ENCODE measurements around the gene HINT2. TPM values are rescaled to one million over a fixed set of nuclear protein-coding genes. Genes with fewer than 3 reads are reported as not detected.

The HINT2 gene
- total and polyA plus RNA-seq, 7 donors: 36.5 to 64.7 (median 43.8) TPM

DNA sequence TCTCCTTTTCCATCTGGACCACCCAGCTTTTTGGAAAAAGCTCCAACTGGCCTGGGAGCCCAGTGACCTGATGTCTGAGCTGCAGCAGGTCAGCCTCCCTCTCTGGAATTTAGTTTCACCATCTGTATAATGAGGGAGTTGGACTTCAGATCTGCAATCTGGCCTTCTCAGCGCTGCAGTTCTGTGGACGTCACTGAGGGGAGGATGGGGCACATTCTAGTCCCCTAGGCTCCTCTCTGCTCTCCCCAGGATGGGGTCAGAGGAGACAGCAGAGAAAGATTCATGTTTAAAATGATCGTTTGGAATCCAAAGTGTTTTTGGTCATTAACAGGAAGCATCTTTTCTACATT, 45.1 kb upstream of the HINT2 start:
- H3K4me3 ChIP-seq: no peak overlapping the region
- WGBS, 3 donors: 14 to 30% (median 23%) methylated on average over 3 of the region's 3 CpGs
- ATAC-seq: peak in 1 of 4 donors; percentile 24
- H3K27me3 ChIP-seq (ENCODE audit: insufficient read depth in 3 of 3, low read length in 2 of 3): peaks cover 0 to 6% (median 3%) of the 10 kb centered on the region in 3 donors
- H3K27ac ChIP-seq: no peak overlapping the region
- no peaks in the 10 kb centered on the region for H3K4me1 ChIP-seq
- H3K9me3 ChIP-seq: no peaks in the 10 kb centered on the region
- no peak for DNase-seq
- TF ChIP-seq, protein P1, sequence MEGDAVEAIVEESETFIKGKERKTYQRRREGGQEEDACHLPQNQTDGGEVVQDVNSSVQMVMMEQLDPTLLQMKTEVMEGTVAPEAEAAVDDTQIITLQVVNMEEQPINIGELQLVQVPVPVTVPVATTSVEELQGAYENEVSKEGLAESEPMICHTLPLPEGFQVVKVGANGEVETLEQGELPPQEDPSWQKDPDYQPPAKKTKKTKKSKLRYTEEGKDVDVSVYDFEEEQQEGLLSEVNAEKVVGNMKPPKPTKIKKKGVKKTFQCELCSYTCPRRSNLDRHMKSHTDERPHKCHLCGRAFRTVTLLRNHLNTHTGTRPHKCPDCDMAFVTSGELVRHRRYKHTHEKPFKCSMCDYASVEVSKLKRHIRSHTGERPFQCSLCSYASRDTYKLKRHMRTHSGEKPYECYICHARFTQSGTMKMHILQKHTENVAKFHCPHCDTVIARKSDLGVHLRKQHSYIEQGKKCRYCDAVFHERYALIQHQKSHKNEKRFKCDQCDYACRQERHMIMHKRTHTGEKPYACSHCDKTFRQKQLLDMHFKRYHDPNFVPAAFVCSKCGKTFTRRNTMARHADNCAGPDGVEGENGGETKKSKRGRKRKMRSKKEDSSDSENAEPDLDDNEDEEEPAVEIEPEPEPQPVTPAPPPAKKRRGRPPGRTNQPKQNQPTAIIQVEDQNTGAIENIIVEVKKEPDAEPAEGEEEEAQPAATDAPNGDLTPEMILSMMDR (IDR thresholded peaks at IDR 0.05): no peak
- H3K36me3 ChIP-seq (ENCODE audit: insufficient read depth in 1 of 2, low read depth in 1 of 2): no peaks in the 10 kb centered on the region
- intact Hi-C loops (cut with DNase I): no loop called here

DNA sequence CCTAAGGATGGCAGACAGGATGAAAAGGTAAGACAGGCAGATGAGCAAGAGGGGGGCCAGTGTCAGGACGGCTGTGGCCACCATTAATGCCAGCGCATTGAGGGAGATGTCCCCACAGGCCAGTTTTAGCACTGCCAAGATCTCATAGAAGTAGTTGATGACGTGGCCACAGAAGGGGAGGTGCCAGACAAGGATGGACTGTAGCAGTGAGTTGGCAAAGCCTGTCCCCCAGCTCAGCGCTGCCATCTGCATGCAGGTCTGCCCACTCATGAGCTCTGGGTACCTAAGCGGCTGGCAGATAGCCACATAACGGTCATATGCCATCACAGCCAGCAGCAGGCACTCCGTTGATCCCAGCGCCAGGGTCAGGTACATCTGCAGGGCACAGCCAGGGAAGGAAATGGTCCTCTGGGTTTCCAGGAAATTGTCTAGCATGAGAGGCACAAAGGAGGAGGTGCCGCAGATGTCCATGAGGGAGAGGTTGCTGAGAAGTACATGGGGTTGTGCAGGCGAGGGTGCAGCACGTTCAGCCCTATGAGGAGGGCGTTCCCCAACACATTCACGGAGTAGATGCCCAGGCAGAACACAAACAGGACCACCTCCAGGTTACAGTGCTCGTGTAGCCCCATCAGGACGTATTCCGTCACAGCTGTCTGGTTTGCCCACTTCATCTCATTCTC, 44.6 kb upstream of the HINT2 start:
- Histone ChIP-seq H3K4me3 (no peak overlapping the region), H3K9me3 (no peaks in the 10 kb centered on the region), H3K36me3 (ENCODE audit: insufficient read depth in 1 of 2, low read depth in 1 of 2) (no peaks in the 10 kb centered on the region), H3K27ac (no peak overlapping the region), H3K27me3 (ENCODE audit: insufficient read depth in 3 of 3, low read length in 2 of 3) (peaks cover 0 to 3% (median 3%) of the 10 kb centered on the region in 3 donors), H3K4me1 (no peaks in the 10 kb centered on the region)
- TF ChIP-seq, protein P1 (IDR thresholded peaks at IDR 0.05): no peak
- intact Hi-C loops (cut with DNase I): no loop called here
- WGBS, 3 donors: 35 to 43% (median 36%) methylated on average over 16 of the region's 16 CpGs
- peak in 1 of 2 donors; percentile 74 for DNase-seq
- peak; percentile 49 to 85 (median 66) for ATAC-seq

DNA sequence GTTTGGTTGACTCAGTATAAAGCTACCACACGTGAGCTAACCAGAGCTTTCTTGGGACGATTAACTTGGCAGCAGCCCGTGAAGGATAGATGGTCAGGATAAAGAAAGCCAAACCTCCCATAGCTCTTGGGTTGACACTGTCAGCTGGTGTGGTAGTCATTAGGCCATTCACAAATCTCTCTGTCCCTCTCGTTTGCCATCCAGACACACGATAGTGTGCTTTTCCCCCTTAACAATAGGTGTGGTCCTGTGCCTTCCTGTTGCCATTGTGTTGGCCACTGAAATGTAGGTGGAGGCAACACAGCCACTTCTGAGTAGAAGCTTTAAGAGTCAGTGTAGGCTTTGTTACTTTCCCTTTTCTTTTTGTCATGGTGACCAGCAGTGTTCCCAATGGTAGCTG, 43.6 kb upstream of the HINT2 start:
- ATAC-seq (peak in 1 of 4 donors; percentile 14), DNase-seq (no peak)
- Histone ChIP-seq H3K36me3 (ENCODE audit: insufficient read depth in 1 of 2, low read depth in 1 of 2) (peaks cover 0 to 5% of the 10 kb centered on the region in 2 donors), H3K4me1 (no peaks in the 10 kb centered on the region), H3K4me3 (no peak overlapping the region), H3K27me3 (ENCODE audit: insufficient read depth in 3 of 3, low read length in 2 of 3) (peaks cover 0 to 3% (median 0%) of the 10 kb centered on the region in 3 donors), H3K9me3 (no peaks in the 10 kb centered on the region), H3K27ac (no peak overlapping the region)
- TF ChIP-seq, protein P1 (IDR thresholded peaks at IDR 0.05): no peak
- intact Hi-C loops (cut with DNase I): no loop called here
- 39 to 58% (median 55%) methylated on average over 5 of the region's 5 CpGs for WGBS, 3 donors

DNA sequence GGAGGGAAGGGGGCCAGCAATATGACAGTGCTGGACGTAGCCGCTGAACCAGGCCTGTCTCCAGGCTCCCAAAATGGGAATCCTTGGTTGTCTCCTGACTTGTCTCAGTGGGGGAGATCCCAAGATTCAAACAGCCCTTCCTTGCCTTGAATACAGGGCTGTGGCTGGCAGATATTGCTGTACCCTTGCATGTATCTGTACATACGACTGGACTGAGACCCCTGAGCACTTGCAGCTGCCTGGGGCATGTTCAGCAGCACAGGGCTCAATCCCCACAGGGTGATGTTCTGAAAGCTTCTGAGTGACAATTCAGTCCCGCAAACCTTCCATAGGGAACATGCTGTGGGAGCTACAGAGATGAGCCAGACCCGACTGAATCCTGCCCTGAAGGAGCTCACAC, 42.0 kb upstream of the HINT2 start:
- Histone ChIP-seq H3K9me3 (no peaks in the 10 kb centered on the region), H3K36me3 (ENCODE audit: insufficient read depth in 1 of 2, low read depth in 1 of 2) (peaks cover 0 to 14% of the 10 kb centered on the region in 2 donors), H3K27ac (no peak overlapping the region), H3K27me3 (ENCODE audit: insufficient read depth in 3 of 3, low read length in 2 of 3) (no peaks in the 10 kb centered on the region), H3K4me1 (no peaks in the 10 kb centered on the region), H3K4me3 (no peak overlapping the region)
- no peak for DNase-seq
- intact Hi-C loops (cut with DNase I): loop anchor here in 1 of 2 donors (1.0 kb wide), 1 partner anchor 21 kb away; no protein-coding TSS in a partner anchor
- TF ChIP-seq, protein P1 (IDR thresholded peaks at IDR 0.05): no peak
- ATAC-seq: no peak
- WGBS, 3 donors: 79 to 87% (median 80%) methylated on average over 5 of the region's 5 CpGs

DNA sequence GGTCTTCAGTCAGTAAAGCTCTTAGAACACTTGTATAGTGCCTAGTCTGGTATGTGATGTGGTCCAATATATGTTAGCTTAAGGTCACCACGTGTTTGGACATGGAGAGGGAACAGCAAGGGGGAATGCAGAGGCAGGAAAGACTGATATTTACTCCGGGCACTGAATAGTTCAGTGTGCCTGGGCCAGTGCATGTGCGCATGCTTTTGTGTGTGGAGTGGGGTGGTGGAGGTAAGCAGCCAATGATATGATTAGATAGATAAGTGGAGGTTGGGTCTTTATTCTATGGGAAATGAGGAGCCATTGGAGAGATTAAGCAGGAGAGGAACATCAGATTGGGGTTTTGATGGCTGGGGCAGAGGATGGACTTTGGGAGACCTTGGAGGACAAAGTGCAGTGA, 41.4 kb upstream of the HINT2 start:
- Histone ChIP-seq H3K4me1 (no peaks in the 10 kb centered on the region), H3K27me3 (ENCODE audit: insufficient read depth in 3 of 3, low read length in 2 of 3) (no peaks in the 10 kb centered on the region), H3K36me3 (ENCODE audit: insufficient read depth in 1 of 2, low read depth in 1 of 2) (peaks cover 0 to 14% of the 10 kb centered on the region in 2 donors), H3K9me3 (no peaks in the 10 kb centered on the region), H3K4me3 (no peak overlapping the region), H3K27ac (no peak overlapping the region)
- no peak for ATAC-seq
- no peak for DNase-seq
- intact Hi-C loops (cut with DNase I): no loop called here
- WGBS, 3 donors: 76 to 80% (median 77%) methylated on average over 3 of the region's 3 CpGs
- TF ChIP-seq, protein P1 (IDR thresholded peaks at IDR 0.05): no peak

All from psoas muscle (tissue), 8 donors.